Measurements from ENCODE around the gene PCARE.

The PCARE gene

GRCh38 chr2:29014811-29015421, 59.4 kb downstream of the PCARE start:
- peak; percentile 52 for DNase-seq (ENCODE audit: low read depth)
- H3K4me3 ChIP-seq (ENCODE audit: low read depth, low read length), result no peak overlapping the region

- H3K4me3 ChIP-seq (ENCODE audit: low read depth, low read length), result no peak overlapping the region
- no peak for DNase-seq (ENCODE audit: low read depth)
These were observed 60.0 kb downstream of the PCARE start for GRCh38 chr2:29014331-29014730.

- DNase-seq (ENCODE audit: low read depth), result no peak
- no peak overlapping the region for H3K4me3 ChIP-seq (ENCODE audit: low read depth, low read length)
These were observed 61.1 kb downstream of the PCARE start for GRCh38 chr2:29013057-29013780.

- no peak overlapping the region for H3K4me3 ChIP-seq (ENCODE audit: low read depth, low read length)
- peak; percentile 38 for DNase-seq (ENCODE audit: low read depth)
These were observed 62.1 kb downstream of the PCARE start for GRCh38 chr2:29012211-29012681.
